ENCODE results near the gene C1QTNF2.
"Not testable (repeated sequence)": the region's sequence is repeated elsewhere in the genome, so short reads cannot be mapped to it uniquely, and the experiment has no call there.

The C1QTNF2 gene

GRCh38 chr5:160341309-160341870 is 29.0 kb downstream of the C1QTNF2 start:
- no peak for DNase-seq (ENCODE audit: low read depth)

GRCh38 chr5:160340513-160340912 is 29.9 kb downstream of the C1QTNF2 start:
- DNase-seq (ENCODE audit: low read depth) = not testable (repeated sequence)

- no peak for DNase-seq (ENCODE audit: low read depth)
These were observed 30.9 kb downstream of the C1QTNF2 start for GRCh38 chr5:160339406-160340130.

- DNase-seq (ENCODE audit: low read depth) = not testable (repeated sequence)
These were observed 35.7 kb downstream of the C1QTNF2 start for GRCh38 chr5:160334716-160335115.

GRCh38 chr5:160333721-160334120 is 36.7 kb downstream of the C1QTNF2 start:
- no peak for DNase-seq (ENCODE audit: low read depth)

GRCh38 chr5:160330212-160330611 is 40.2 kb downstream of the C1QTNF2 start:
- no peak for DNase-seq (ENCODE audit: low read depth)

GRCh38 chr5:160327818-160328217 is 42.6 kb downstream of the C1QTNF2 start:
- no peak for DNase-seq (ENCODE audit: low read depth)

- no peak for DNase-seq (ENCODE audit: low read depth)
These were observed 43.4 kb downstream of the C1QTNF2 start for GRCh38 chr5:160326981-160327380.

GRCh38 chr5:160325716-160326115 is 44.7 kb downstream of the C1QTNF2 start:
- no peak for DNase-seq (ENCODE audit: low read depth)

GRCh38 chr5:160324886-160325285 is 45.5 kb downstream of the C1QTNF2 start:
- no peak for DNase-seq (ENCODE audit: low read depth)

GRCh38 chr5:160318409-160318808 is 52.0 kb downstream of the C1QTNF2 start:
- DNase-seq (ENCODE audit: low read depth) = no peak

GRCh38 chr5:160317434-160317833 is 53.0 kb downstream of the C1QTNF2 start:
- no peak for DNase-seq (ENCODE audit: low read depth)

GRCh38 chr5:160315968-160316367 is 54.5 kb downstream of the C1QTNF2 start:
- no peak for DNase-seq (ENCODE audit: low read depth)

- DNase-seq (ENCODE audit: low read depth) = no peak
These were observed 57.3 kb downstream of the C1QTNF2 start for GRCh38 chr5:160312960-160313727.

- DNase-seq (ENCODE audit: low read depth) = no peak
These were observed 58.1 kb downstream of the C1QTNF2 start, which contains the start of gene CCNJL for GRCh38 chr5:160312134-160312959. Gene CCNJL (minus strand): TSS chr5:160312564. CDS start chr5:160311923, 641 bp downstream.

- no peak for DNase-seq (ENCODE audit: low read depth)
These were observed 58.8 kb downstream of the C1QTNF2 start for GRCh38 chr5:160311491-160312133.

- no peak for DNase-seq (ENCODE audit: low read depth)
These were observed 59.7 kb downstream of the C1QTNF2 start for GRCh38 chr5:160310552-160311295.

- DNase-seq (ENCODE audit: low read depth) = no peak
These were observed 60.3 kb downstream of the C1QTNF2 start for GRCh38 chr5:160310140-160310539.

GRCh38 chr5:160306696-160307095 is 63.7 kb downstream of the C1QTNF2 start:
- DNase-seq (ENCODE audit: low read depth) = no peak

- DNase-seq (ENCODE audit: low read depth) = no peak
These were observed 65.1 kb downstream of the C1QTNF2 start for GRCh38 chr5:160305319-160305718.

- no peak for DNase-seq (ENCODE audit: low read depth)
These were observed 66.7 kb downstream of the C1QTNF2 start for GRCh38 chr5:160303690-160304089.

Measured in stimulated activated CD8-positive, alpha-beta memory T cell treated with anti-CD3 and anti-CD28 coated beads, Interleukin-7, amount 100 ng/mL, for 24 hours (primary cell).